Pancreas (tissue), 10 donors: ENCODE results near the gene FAM53B. TPM values are rescaled to one million over a fixed set of nuclear protein-coding genes. Genes with fewer than 3 reads are reported as not detected.
A peak's percentile ranks its signal among the peaks of the same experiment; 100 is the strongest.

Experiments
- ATAC-seq, 4 donors: fragments of 200-7000 bp; cut with Tn5 transposase; one replicate each; pipeline versions ENCODE4 v1.8.0 to v1.9.1; 2020; ENCODE audit warnings: mild to moderate bottlenecking in 4 of 4, moderate library complexity in 4 of 4
- DNase-seq, 6 donors: peaks; one replicate each; pipeline ENCODE4 v3.0.0-alpha.2; 2020
- FAIRE-seq: peaks from 2 replicates; lab custom pipeline; 2012; peaks lifted over from hg19 to GRCh38; lab: Jason Lieb, UNC
- H3K27ac ChIP-seq, 4 donors: fragments of 200-600 bp; sonication (generic); 1 replicate in 3 of 4; 2 replicates in 1 of 4; pipeline versions ENCODE4 v1.5.0 to v1.8.0; 2020
- H3K27me3 ChIP-seq, 4 donors: fragments of 200-600 bp; one replicate each; pipeline ENCODE4 v1.8.0; 2021
- H3K36me3 ChIP-seq, 3 donors: fragments of 200-600 bp; sonication (generic) in 1 of 3; one replicate each; pipeline versions ENCODE4 v1.5.0 to v1.8.0; 2020 to 2021
- H3K4me1 ChIP-seq, 3 donors: fragments of 200-600 bp; one replicate each; pipeline ENCODE4 v1.8.0; 2021
- H3K4me3 ChIP-seq, 4 donors: fragments of 200-600 bp; sonication (generic) in 2 of 4; one replicate each; pipeline versions ENCODE4 v1.5.0 to v1.8.0; 2020 to 2021
- H3K9me3 ChIP-seq, 4 donors: fragments of 200-600 bp; one replicate each; pipeline ENCODE4 v1.8.0; 2021
- WGBS, 2 donors: extraction: QIAGEN DNeasy Blood & Tissue Kit; methylation state at CpG; one replicate each; pipeline ENCODE4 v1.1.7; 2013; 5-methylcytosine and 5-hydroxymethylcytosine counted together
- intact Hi-C, 3 donors: fragments of 100-400 bp; cut with DNase I; formaldehyde crosslinking; loops; one replicate each; pipeline versions ENCODE4 v1.11.1 to v1.14.2; 2022
- polyA plus RNA-seq, 2 donors: library from polyadenylated mRNA; stranded (reverse); fragments of 200-250 nt; gene quantifications; one replicate each; pipeline ENCODE4 v1.2.3, GENCODE V29; 2013
- total RNA-seq, 6 donors: library from RNA; stranded (reverse); fragmentation: NEBNext Ultra II Directional in 4 of 6; extraction: Animal tissue kit (Norgen Biotek cat#: 25700) in 4 of 6; gene quantifications; one replicate each; pipeline versions ENCODE4 v1.2.1 to v1.2.4, GENCODE V29; 2021 to 2023
- TF ChIP-seq, protein P1 (sequence below), 4 donors: fragments of 200-600 bp; sonication (generic) in 3 of 4; IDR thresholded peaks; one replicate each; pipeline versions ENCODE4 v1.5.0 to v1.8.0; 2021; ENCODE audit warnings: antibody characterized with exemption in 4 of 4
- donor health status: healthy with polysubstance abuse.
- donor health status: DM: no; HTN: no; CAD: no; lungs with moderate emphysema.
- donor health status: DM: no; HTN: no; CAD: no.
- donor health status: control.
- donor health status: control.
- donor health status: Bipolar disorder and iron deficiency.
- donor health status: DM: yes; HTN: yes; CAD: no.
- donor health status: DM: no; HTN: no; CAD: no.
- donor health status: DM: no; HTN: no; CAD: no.
- donor health status: DM: yes; HTN: yes; CAD: no.

Gene FAM53B
- total and polyA plus RNA-seq, 8 donors = 5.3 to 16.4 (median 8.5) TPM

DNA sequence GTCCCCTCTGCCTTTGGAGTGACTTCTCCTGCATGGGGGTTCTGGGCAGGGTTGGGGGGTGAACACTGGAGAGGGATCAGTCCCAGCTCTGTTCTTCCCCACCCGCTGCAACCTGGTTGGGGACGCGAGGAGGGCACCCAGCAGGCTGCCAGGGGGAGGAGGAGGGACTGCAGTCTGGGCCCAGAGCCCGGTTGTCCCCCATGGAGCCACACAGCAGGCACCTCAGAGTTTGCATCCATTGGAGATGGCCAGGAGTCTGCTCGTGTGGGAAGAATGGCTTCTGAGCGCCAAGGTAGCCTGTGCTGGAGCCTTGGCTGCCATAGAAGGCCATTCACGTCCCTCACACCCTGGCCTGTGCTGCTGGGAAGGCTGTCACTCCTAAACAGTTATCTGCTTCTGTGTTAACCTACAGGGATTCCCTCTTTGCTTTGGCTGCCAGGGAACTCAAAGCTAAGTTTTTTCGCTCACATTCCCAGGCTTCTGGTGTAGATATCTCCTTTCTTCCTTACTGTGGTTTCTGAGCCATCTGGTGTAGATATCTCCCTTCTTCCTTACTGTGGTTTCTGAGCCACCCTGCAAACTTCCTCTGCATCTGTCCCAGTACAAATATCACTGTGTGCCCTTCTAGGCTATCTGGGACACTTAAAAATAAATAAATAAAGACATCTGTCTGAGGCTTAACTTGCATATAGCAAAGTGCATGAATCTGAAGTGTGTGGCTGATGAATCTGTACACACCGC lies 148.9 kb downstream of the FAM53B start:
- Histone ChIP-seq H3K36me3 (no peaks in the 10 kb centered on the region), H3K27me3 (no peaks in the 10 kb centered on the region), H3K9me3 (no peaks in the 10 kb centered on the region), H3K4me3 (no peak overlapping the region), H3K27ac (no peak overlapping the region), H3K4me1 (no peaks in the 10 kb centered on the region)
- WGBS, 2 donors = 92 to 97% methylated on average over 9 of the region's 9 CpGs
- TF ChIP-seq, protein P1, sequence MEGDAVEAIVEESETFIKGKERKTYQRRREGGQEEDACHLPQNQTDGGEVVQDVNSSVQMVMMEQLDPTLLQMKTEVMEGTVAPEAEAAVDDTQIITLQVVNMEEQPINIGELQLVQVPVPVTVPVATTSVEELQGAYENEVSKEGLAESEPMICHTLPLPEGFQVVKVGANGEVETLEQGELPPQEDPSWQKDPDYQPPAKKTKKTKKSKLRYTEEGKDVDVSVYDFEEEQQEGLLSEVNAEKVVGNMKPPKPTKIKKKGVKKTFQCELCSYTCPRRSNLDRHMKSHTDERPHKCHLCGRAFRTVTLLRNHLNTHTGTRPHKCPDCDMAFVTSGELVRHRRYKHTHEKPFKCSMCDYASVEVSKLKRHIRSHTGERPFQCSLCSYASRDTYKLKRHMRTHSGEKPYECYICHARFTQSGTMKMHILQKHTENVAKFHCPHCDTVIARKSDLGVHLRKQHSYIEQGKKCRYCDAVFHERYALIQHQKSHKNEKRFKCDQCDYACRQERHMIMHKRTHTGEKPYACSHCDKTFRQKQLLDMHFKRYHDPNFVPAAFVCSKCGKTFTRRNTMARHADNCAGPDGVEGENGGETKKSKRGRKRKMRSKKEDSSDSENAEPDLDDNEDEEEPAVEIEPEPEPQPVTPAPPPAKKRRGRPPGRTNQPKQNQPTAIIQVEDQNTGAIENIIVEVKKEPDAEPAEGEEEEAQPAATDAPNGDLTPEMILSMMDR (IDR thresholded peaks at IDR 0.05) = no peak
- DNase-seq (peak in 1 of 6 donors; percentile 31), ATAC-seq (no peak), FAIRE-seq (no peak)
- intact Hi-C loops = no loop called here

DNA sequence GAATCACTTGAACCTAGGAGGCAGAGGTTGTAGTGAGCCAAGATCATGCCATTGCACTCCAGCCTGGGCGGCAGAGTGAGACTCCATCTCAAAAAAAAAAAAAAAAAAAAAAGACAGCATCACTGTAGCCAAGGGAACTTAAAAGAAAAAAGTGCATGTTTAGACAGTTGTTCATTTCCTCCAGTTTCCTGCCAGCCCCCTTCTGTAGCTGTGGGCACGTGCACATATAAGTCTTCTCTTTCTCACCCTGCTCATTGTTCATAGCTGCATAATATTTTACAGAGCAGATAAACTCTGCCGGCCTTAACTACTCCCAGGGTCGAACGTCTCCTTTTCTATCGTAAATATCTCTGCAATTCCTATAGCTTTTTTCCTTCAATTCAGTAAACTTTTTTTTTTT lies 149.9 kb downstream of the FAM53B start:
- H3K36me3 ChIP-seq = no peaks in the 10 kb centered on the region
- H3K9me3 ChIP-seq = no peaks in the 10 kb centered on the region
- DNase-seq = no peak
- ATAC-seq = no peak
- H3K27ac ChIP-seq = no peak overlapping the region
- H3K27me3 ChIP-seq = no peaks in the 10 kb centered on the region
- 94 to 98% methylated on average over 5 to 6 of the region's 6 CpGs for WGBS, 2 donors
- no peak overlapping the region for H3K4me3 ChIP-seq
- FAIRE-seq = no peak
- intact Hi-C loops = no loop called here
- H3K4me1 ChIP-seq = peaks cover 0 to 5% (median under 1%) of the 10 kb centered on the region in 3 donors
- TF ChIP-seq, protein P1 (IDR thresholded peaks at IDR 0.05) = no peak

DNA sequence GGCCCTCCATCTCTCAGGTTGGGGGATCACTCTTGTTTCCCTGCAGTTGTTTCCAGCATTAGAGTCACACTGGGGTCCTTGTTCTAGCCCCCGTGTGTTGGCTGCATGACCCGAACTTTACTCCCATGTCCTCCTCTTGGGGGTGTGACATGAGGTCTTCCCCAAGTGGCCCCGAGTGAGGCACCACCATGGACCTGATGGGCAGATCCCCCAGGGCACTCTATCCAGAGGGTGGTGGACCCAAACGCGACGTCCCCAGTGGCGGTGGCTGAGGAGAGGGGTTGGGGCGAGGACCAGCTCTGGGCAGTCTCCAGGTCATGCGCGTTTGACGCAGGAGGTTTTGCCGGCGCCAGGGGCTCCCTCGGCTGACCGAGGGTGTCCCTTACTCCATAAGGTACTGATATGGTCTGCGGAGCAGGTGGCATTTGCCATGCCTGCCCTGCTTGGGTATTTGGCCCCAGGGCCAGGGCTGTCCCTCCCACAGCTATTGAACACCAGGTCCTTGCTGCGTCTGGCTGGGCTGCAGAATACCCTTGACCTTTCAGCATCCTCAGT lies 150.7 kb downstream of the FAM53B start:
- DNase-seq (peak in 2 of 6 donors; percentile 13 to 66), ATAC-seq (no peak), FAIRE-seq (no peak)
- no peaks in the 10 kb centered on the region for H3K36me3 ChIP-seq
- 92 to 94% methylated on average over 17 of the region's 17 CpGs for WGBS, 2 donors
- no peak overlapping the region for H3K27ac ChIP-seq
- intact Hi-C loops = no loop called here
- TF ChIP-seq, protein P1 (IDR thresholded peaks at IDR 0.05) = no peak
- no peaks in the 10 kb centered on the region for H3K9me3 ChIP-seq
- no peak overlapping the region for H3K4me3 ChIP-seq
- no peaks in the 10 kb centered on the region for H3K27me3 ChIP-seq
- peaks cover 4 to 12% (median 8%) of the 10 kb centered on the region in 3 donors for H3K4me1 ChIP-seq

DNA sequence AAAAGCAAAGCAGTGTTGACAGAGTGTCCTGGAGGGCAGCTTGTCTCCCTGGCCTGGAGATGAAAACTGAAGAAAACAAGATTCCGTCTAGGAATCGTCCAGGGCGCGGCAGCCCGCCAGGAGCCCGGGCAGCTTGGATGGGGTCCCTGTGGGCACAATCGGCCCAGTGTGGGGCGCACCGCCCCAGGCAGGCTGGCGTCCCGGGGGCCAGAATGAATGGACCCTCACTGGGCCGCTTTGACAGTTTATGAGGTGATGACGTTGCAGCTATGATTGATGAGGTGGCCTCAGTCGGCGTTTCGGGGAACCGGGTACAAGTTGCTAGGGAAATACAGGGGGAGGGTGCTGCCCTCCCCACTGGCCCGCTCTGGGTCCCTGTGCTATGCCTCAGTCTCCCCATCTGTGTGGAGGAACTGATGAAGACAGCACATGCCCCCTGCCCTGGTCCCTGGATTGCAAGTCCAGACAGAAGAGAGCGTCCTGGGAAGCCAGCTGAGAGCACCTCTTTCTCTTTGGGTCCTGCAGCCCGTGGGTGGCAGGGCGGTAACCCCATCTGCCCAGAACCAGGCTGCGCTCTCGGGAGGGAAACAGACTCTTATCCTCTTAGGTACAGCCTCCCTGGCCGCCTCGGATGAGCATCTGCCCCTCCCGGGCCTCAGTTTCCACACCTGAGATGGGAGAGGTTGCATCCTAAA lies 151.3 kb downstream of the FAM53B start:
- TF ChIP-seq, protein P1 (IDR thresholded peaks at IDR 0.05) = no peak
- FAIRE-seq (no peak), ATAC-seq (no peak), DNase-seq (peak in 2 of 6 donors; percentile 11 to 48)
- no peaks in the 10 kb centered on the region for H3K9me3 ChIP-seq
- peaks cover 5 to 15% (median 12%) of the 10 kb centered on the region in 3 donors for H3K4me1 ChIP-seq
- 90 to 94% methylated on average over 24 to 26 of the region's 26 CpGs for WGBS, 2 donors
- no peaks in the 10 kb centered on the region for H3K36me3 ChIP-seq
- H3K27me3 ChIP-seq = no peaks in the 10 kb centered on the region
- H3K27ac ChIP-seq = no peak overlapping the region
- intact Hi-C loops = no loop called here
- no peak overlapping the region for H3K4me3 ChIP-seq
